LNCAP (cell line): ENCODE measurements around the gene ANP32B.

Experiments
- CTCF ChIP-seq: fragments of 450-650 bp; IDR thresholded peaks from 2 replicates; pipeline ENCODE4 v1.5.1; 2017; ENCODE audit warnings: mild to moderate bottlenecking

Gene ANP32B

GRCh38 chr9:97941323-97941722, 41.8 kb upstream of the ANP32B start:
- no peak for TF ChIP-seq CTCF

- no peak for TF ChIP-seq CTCF
These were observed 39.8 kb upstream of the ANP32B start for GRCh38 chr9:97943308-97943855.

GRCh38 chr9:97944612-97945011, 38.5 kb upstream of the ANP32B start:
- TF ChIP-seq CTCF, result no peak

- peak; percentile 73 for TF ChIP-seq CTCF
These were observed 28.6 kb upstream of the ANP32B start for GRCh38 chr9:97954550-97954989.

GRCh38 chr9:97956331-97956730, 26.8 kb upstream of the ANP32B start:
- TF ChIP-seq CTCF, result no peak

- TF ChIP-seq CTCF, result no peak
These were observed 24.2 kb upstream of the ANP32B start for GRCh38 chr9:97958812-97959511.

GRCh38 chr9:97959585-97959984, 23.6 kb upstream of the ANP32B start:
- no peak for TF ChIP-seq CTCF
